ENCODE data around the gene ATP6V0E1.

GRCh38 chr5:172951371-172952033 lies 32.1 kb upstream of the ATP6V0E1 start:
- TF ChIP-seq CTCF (IDR thresholded peaks at IDR 0.05): no peak
- TF ChIP-seq POLR2A (IDR thresholded peaks at IDR 0.05): no peak
